Kidney (tissue), 14 donors: ENCODE results near the gene CHAF1A. TPM values are rescaled to one million over a fixed set of nuclear protein-coding genes. Genes with fewer than 3 reads are reported as not detected.

Experiments
- DNase-seq, 5 donors: peaks; one replicate each; pipeline ENCODE4 v3.0.0-alpha.2; 2013 to 2020
- FAIRE-seq: peaks from 2 replicates; lab custom pipeline; 2012; peaks lifted over from hg19 to GRCh38; lab: Jason Lieb, UNC
- H3K27ac ChIP-seq, 2 donors: one replicate each; pipeline ENCODE4 v1.7.0; 2013; ENCODE audit warnings: low read depth in 2 of 2, low read length in 2 of 2, inconsistent platforms in 1 of 2
- H3K27me3 ChIP-seq: one replicate; pipeline ENCODE4 v1.7.1; 2013; ENCODE audit warnings: low read length, inconsistent platforms; ENCODE audit not compliant: control insufficient read depth, insufficient read depth
- H3K36me3 ChIP-seq, 3 donors: one replicate each; pipeline versions ENCODE4 v1.7.0 to v1.7.1; 2013; ENCODE audit warnings: low read length in 3 of 3, control low read depth in 1 of 3, inconsistent platforms in 1 of 3; ENCODE audit not compliant: insufficient read depth in 3 of 3, control insufficient read depth in 2 of 3
- H3K4me1 ChIP-seq, 3 donors: one replicate each; pipeline versions ENCODE4 v1.7.0 to v1.7.1; 2013; ENCODE audit warnings: low read length in 3 of 3, inconsistent platforms in 1 of 3, low read depth in 1 of 3; ENCODE audit not compliant: control insufficient read depth in 2 of 3, insufficient read depth in 2 of 3
- H3K4me3 ChIP-seq, 3 donors: one replicate each; pipeline versions ENCODE4 v1.7.0 to v1.8.1; 2013; ENCODE audit warnings: low read length in 3 of 3, control low read depth in 1 of 3, inconsistent platforms in 1 of 3
- H3K9ac ChIP-seq, 3 donors: one replicate each; pipeline versions ENCODE4 v1.7.0 to v1.7.1; 2013; ENCODE audit warnings: low read length in 3 of 3, control low read depth in 1 of 3, inconsistent platforms in 1 of 3
- H3K9me3 ChIP-seq, 3 donors: one replicate each; pipeline versions ENCODE4 v1.7.0 to v1.7.1; 2013; ENCODE audit warnings: low read length in 3 of 3, control low read depth in 1 of 3, inconsistent platforms in 1 of 3; ENCODE audit not compliant: control insufficient read depth in 2 of 3, insufficient read depth in 1 of 3
- CTCF ChIP-seq: IDR thresholded peaks from 3 replicates; pipeline ENCODE4 v1.5.1; 2012; ENCODE audit warnings: mild to moderate bottlenecking, moderate library complexity, borderline replicate concordance; ENCODE audit not compliant: insufficient read depth; ENCODE audit errors: extremely low read depth
- intact Hi-C: fragments of 100-400 bp; cut with DNase I; formaldehyde crosslinking; loops from one replicate; pipeline ENCODE4 v1.11.1; 2022
- polyA plus RNA-seq: library from polyadenylated mRNA; stranded (reverse); fragments of 350-450 nt; fragmentation: Illumina TruSeq; extraction: RNeasy Lipid Tissue Mini Kit (QIAGEN cat#74804); gene quantifications from one replicate; pipeline ENCODE4 v1.2.3, GENCODE V29; 2014; ENCODE audit warnings: low read depth, low replicate concordance; ENCODE audit not compliant: insufficient read depth
- total RNA-seq: library from RNA; stranded (reverse); fragmentation: NEBNext Ultra II Directional; extraction: Animal tissue kit (Norgen Biotek cat#: 25700); gene quantifications from one replicate; pipeline ENCODE4 v1.2.1, GENCODE V29; 2021
- donor health status: control.
- donor health status: control.
- donor health status: control.
- donor health status: control.
- donor health status: control.
- donor health status: DM: yes; HTN: yes; CAD: no.
- donor health status: Normal renal cell carcinoma (clear cell type).

Gene CHAF1A
- total and polyA plus RNA-seq, 2 donors from 2014 or later, result 2.7 to 10.0 TPM

- Histone ChIP-seq H3K36me3 (peaks cover 3 to 34% (median 21%) of the 10 kb centered on the region in 3 donors), H3K9me3 (no peaks in the 10 kb centered on the region), H3K4me1 (peaks cover 0 to 18% (median 7%) of the 10 kb centered on the region in 3 donors), H3K4me3 (no peak overlapping the region), H3K9ac (no peak overlapping the region), H3K27ac (no peak overlapping the region), H3K27me3 (no peaks in the 10 kb centered on the region)
- TF ChIP-seq CTCF, result no peak
- intact Hi-C loops, result no loop called here
- FAIRE-seq (no peak), DNase-seq (no peak)
Measured at GRCh38 chr19:4452230-4452990, 50.0 kb downstream of the CHAF1A start.

- no peak overlapping the region for H3K27ac ChIP-seq
- DNase-seq, result peak in 1 of 5 donors; percentile 52
- H3K4me1 ChIP-seq, result peaks cover 0 to 18% (median 7%) of the 10 kb centered on the region in 3 donors
- H3K4me3 ChIP-seq, result no peak overlapping the region
- FAIRE-seq, result no peak
- peaks cover 3 to 30% (median 20%) of the 10 kb centered on the region in 3 donors for H3K36me3 ChIP-seq
- no peaks in the 10 kb centered on the region for H3K27me3 ChIP-seq
- no peak overlapping the region for H3K9ac ChIP-seq
- TF ChIP-seq CTCF, result no peak
- intact Hi-C loops, result no loop called here
- H3K9me3 ChIP-seq, result no peaks in the 10 kb centered on the region
Measured at GRCh38 chr19:4453232-4454179, 51.1 kb downstream of the CHAF1A start.

- Histone ChIP-seq H3K36me3 (peaks cover 3 to 18% (median 13%) of the 10 kb centered on the region in 3 donors), H3K4me3 (no peak overlapping the region), H3K9me3 (no peaks in the 10 kb centered on the region), H3K9ac (peak overlapping the region in 1 of 3 donors; percentile 22), H3K4me1 (peaks cover 0 to 18% (median 7%) of the 10 kb centered on the region in 3 donors), H3K27me3 (no peaks in the 10 kb centered on the region), H3K27ac (peak overlapping the region in 1 of 2 donors; percentile 14)
- DNase-seq, result peak in 4 of 5 donors; percentile 55 to 76 (median 60)
- no peak for TF ChIP-seq CTCF
- intact Hi-C loops, result no loop called here
- no peak for FAIRE-seq
Measured at GRCh38 chr19:4454747-4455718, 52.6 kb downstream of the CHAF1A start.
